Measurements from ENCODE around the gene OCSTAMP.

The OCSTAMP gene

DNA sequence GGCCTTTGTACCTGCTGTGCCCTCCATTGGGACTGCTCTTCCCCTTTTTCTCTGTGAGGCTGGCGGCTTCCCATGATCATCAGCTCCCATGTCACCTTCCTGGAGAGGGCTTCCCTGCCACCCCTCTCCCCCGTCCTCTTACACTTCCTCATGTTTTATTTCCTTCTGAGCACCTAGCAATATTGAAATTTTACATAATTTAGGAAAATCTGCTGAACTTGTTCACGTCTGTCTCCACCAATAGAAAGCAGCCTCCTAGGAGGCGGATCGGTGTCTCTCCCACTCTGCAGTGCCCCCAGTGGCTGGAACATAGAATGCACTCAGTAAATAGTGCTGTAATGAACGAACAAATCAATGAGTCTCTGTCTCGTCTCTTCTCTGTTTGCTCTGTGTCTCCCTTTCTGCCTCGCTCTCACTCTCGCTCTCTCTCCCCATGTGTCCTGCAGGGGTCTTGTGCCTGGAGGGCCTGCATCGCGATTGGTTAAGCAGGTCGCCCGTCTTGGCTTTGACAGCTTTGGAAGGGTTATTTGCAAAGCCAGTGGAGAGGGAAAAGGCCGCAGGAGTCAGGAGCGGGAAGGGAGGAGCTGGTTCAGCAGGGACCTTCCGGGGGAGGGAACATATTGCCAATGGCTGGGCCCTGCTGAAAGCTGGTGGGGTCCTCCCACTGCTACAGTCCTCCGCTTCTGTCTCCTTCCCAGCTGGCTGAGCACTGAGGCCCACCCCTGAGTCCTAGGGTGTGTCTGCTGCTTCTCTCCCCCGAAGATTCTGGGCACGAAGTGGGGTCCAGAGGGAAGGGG, 12.1 kb upstream of the OCSTAMP start:
- peak overlapping the region; percentile 28; the same call in 1 of the 2 replicates for H3K27ac ChIP-seq (ENCODE audit: low read depth, low read length)
- peak overlapping the region; percentile 42 for H3K4me3 ChIP-seq (ENCODE audit: low read depth, low read length)
- H3K4me1 ChIP-seq (ENCODE audit: control insufficient read depth, insufficient read depth, low read length) = peaks cover 21% of the 10 kb centered on the region
- H3K9ac ChIP-seq (ENCODE audit: low read length) = no peak overlapping the region
- H3K27me3 ChIP-seq (ENCODE audit: control insufficient read depth, insufficient read depth, low read length) = no peaks in the 10 kb centered on the region
- no peaks in the 10 kb centered on the region for H3K9me3 ChIP-seq (ENCODE audit: control insufficient read depth, insufficient read depth, low read depth, low read length)
- H3K36me3 ChIP-seq (ENCODE audit: control insufficient read depth, insufficient read depth, low read length) = no peaks in the 10 kb centered on the region

DNA sequence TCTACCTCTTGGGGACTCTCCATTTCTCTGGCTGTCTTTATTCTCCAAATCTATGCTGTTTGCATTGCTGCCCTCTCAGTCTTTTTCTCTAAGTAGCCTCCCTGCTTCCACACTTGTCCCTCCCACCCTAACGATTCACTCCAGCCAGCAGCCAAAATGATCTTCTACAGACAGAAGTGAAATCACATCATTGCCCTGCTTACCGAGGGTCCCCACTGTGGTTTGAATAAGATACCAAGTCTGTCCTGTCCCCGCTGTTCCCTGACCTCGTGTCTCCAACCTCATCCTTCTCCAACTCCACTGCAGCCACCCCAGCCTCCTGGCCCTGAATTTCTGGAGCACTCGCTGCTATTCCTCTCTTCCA, 11.5 kb upstream of the OCSTAMP start:
- peak overlapping the region; percentile 42 for H3K4me3 ChIP-seq (ENCODE audit: low read depth, low read length)
- H3K36me3 ChIP-seq (ENCODE audit: control insufficient read depth, insufficient read depth, low read length) = no peaks in the 10 kb centered on the region
- H3K27ac ChIP-seq (ENCODE audit: low read depth, low read length) = peak overlapping the region; percentile 28; the same call in 1 of the 2 replicates
- peaks cover 23% of the 10 kb centered on the region for H3K4me1 ChIP-seq (ENCODE audit: control insufficient read depth, insufficient read depth, low read length)
- no peaks in the 10 kb centered on the region for H3K9me3 ChIP-seq (ENCODE audit: control insufficient read depth, insufficient read depth, low read depth, low read length)
- H3K9ac ChIP-seq (ENCODE audit: low read length) = no peak overlapping the region
- H3K27me3 ChIP-seq (ENCODE audit: control insufficient read depth, insufficient read depth, low read length) = no peaks in the 10 kb centered on the region

GRCh38 chr20:46559685-46560440, 9.4 kb upstream of the OCSTAMP start:
- H3K27me3 ChIP-seq (ENCODE audit: control insufficient read depth, insufficient read depth, low read length) = no peaks in the 10 kb centered on the region
- no peaks in the 10 kb centered on the region for H3K9me3 ChIP-seq (ENCODE audit: control insufficient read depth, insufficient read depth, low read depth, low read length)
- H3K4me3 ChIP-seq (ENCODE audit: low read depth, low read length) = no peak overlapping the region
- no peak overlapping the region for H3K9ac ChIP-seq (ENCODE audit: low read length)
- no peaks in the 10 kb centered on the region for H3K36me3 ChIP-seq (ENCODE audit: control insufficient read depth, insufficient read depth, low read length)
- no peak overlapping the region for H3K27ac ChIP-seq (ENCODE audit: low read depth, low read length)
- H3K4me1 ChIP-seq (ENCODE audit: control insufficient read depth, insufficient read depth, low read length) = peaks cover 35% of the 10 kb centered on the region

DNA sequence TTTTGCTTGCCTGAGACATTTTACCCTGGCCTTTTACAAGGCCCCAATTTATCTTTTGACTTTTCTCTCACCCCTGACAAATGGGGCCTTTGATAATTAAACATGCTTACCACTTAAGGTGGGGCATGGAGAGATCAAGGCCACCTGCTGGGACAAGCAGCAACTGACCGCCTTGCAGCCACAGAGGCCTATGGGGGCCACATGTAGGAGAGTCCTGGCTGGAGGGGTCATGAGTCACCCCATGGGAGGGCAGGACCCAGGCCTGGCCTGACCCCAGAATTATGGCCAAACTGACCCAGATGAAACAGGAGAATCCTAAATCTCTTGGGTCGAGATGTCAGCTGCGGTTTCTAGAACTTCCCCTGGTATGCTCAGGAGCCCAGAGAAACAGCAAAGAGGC, 8.5 kb upstream of the OCSTAMP start:
- Histone ChIP-seq H3K9ac (ENCODE audit: low read length) (no peak overlapping the region), H3K4me1 (ENCODE audit: control insufficient read depth, insufficient read depth, low read length) (peaks cover 42% of the 10 kb centered on the region), H3K36me3 (ENCODE audit: control insufficient read depth, insufficient read depth, low read length) (no peaks in the 10 kb centered on the region), H3K27ac (ENCODE audit: low read depth, low read length) (no peak overlapping the region), H3K4me3 (ENCODE audit: low read depth, low read length) (no peak overlapping the region), H3K27me3 (ENCODE audit: control insufficient read depth, insufficient read depth, low read length) (no peaks in the 10 kb centered on the region), H3K9me3 (ENCODE audit: control insufficient read depth, insufficient read depth, low read depth, low read length) (no peaks in the 10 kb centered on the region)

- H3K27me3 ChIP-seq (ENCODE audit: control insufficient read depth, insufficient read depth, low read length) = no peaks in the 10 kb centered on the region
- H3K4me3 ChIP-seq (ENCODE audit: low read depth, low read length) = no peak overlapping the region
- no peak overlapping the region for H3K27ac ChIP-seq (ENCODE audit: low read depth, low read length)
- peaks cover 42% of the 10 kb centered on the region for H3K4me1 ChIP-seq (ENCODE audit: control insufficient read depth, insufficient read depth, low read length)
- no peaks in the 10 kb centered on the region for H3K9me3 ChIP-seq (ENCODE audit: control insufficient read depth, insufficient read depth, low read depth, low read length)
- H3K36me3 ChIP-seq (ENCODE audit: control insufficient read depth, insufficient read depth, low read length) = no peaks in the 10 kb centered on the region
- no peak overlapping the region for H3K9ac ChIP-seq (ENCODE audit: low read length)
Measured at GRCh38 chr20:46558511-46558959, 8.1 kb upstream of the OCSTAMP start.

- Histone ChIP-seq H3K27me3 (ENCODE audit: control insufficient read depth, insufficient read depth, low read length) (no peaks in the 10 kb centered on the region), H3K9me3 (ENCODE audit: control insufficient read depth, insufficient read depth, low read depth, low read length) (no peaks in the 10 kb centered on the region), H3K27ac (ENCODE audit: low read depth, low read length) (no peak overlapping the region), H3K4me1 (ENCODE audit: control insufficient read depth, insufficient read depth, low read length) (peaks cover 45% of the 10 kb centered on the region), H3K4me3 (ENCODE audit: low read depth, low read length) (no peak overlapping the region), H3K36me3 (ENCODE audit: control insufficient read depth, insufficient read depth, low read length) (no peaks in the 10 kb centered on the region), H3K9ac (ENCODE audit: low read length) (no peak overlapping the region)
Measured at GRCh38 chr20:46557231-46557956, 6.9 kb upstream of the OCSTAMP start.

- H3K27me3 ChIP-seq (ENCODE audit: control insufficient read depth, insufficient read depth, low read length) = no peaks in the 10 kb centered on the region
- no peaks in the 10 kb centered on the region for H3K9me3 ChIP-seq (ENCODE audit: control insufficient read depth, insufficient read depth, low read depth, low read length)
- H3K36me3 ChIP-seq (ENCODE audit: control insufficient read depth, insufficient read depth, low read length) = no peaks in the 10 kb centered on the region
- no peak overlapping the region for H3K4me3 ChIP-seq (ENCODE audit: low read depth, low read length)
- no peak overlapping the region for H3K9ac ChIP-seq (ENCODE audit: low read length)
- no peak overlapping the region for H3K27ac ChIP-seq (ENCODE audit: low read depth, low read length)
- peaks cover 49% of the 10 kb centered on the region for H3K4me1 ChIP-seq (ENCODE audit: control insufficient read depth, insufficient read depth, low read length)
Measured at GRCh38 chr20:46555370-46555956, 5.0 kb upstream of the OCSTAMP start.

DNA sequence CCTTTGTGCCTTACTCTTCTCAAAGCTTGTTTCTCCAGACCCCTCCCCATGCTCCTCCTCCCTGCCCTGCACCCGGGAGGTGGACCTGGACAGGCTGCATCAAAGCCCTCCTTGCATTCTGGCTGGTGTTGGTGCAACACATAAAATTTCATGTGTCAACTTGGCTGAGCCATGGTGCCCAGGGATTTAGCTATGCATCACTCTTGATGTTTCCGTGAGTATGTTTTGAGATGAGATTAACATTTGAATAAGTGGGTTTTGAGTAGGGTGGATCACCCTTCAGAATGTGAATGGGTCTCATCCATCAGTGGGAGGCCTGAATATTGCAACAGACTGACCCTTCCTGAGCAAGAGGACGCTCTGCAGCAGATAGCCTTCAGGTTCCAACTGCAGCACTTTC, 4.4 kb upstream of the OCSTAMP start:
- no peak overlapping the region for H3K9ac ChIP-seq (ENCODE audit: low read length)
- H3K36me3 ChIP-seq (ENCODE audit: control insufficient read depth, insufficient read depth, low read length) = no peaks in the 10 kb centered on the region
- no peaks in the 10 kb centered on the region for H3K27me3 ChIP-seq (ENCODE audit: control insufficient read depth, insufficient read depth, low read length)
- H3K4me3 ChIP-seq (ENCODE audit: low read depth, low read length) = no peak overlapping the region
- peaks cover 52% of the 10 kb centered on the region for H3K4me1 ChIP-seq (ENCODE audit: control insufficient read depth, insufficient read depth, low read length)
- H3K9me3 ChIP-seq (ENCODE audit: control insufficient read depth, insufficient read depth, low read depth, low read length) = no peaks in the 10 kb centered on the region
- H3K27ac ChIP-seq (ENCODE audit: low read depth, low read length) = no peak overlapping the region

GRCh38 chr20:46553926-46554325, 3.5 kb upstream of the OCSTAMP start:
- no peaks in the 10 kb centered on the region for H3K27me3 ChIP-seq (ENCODE audit: control insufficient read depth, insufficient read depth, low read length)
- H3K9me3 ChIP-seq (ENCODE audit: control insufficient read depth, insufficient read depth, low read depth, low read length) = no peaks in the 10 kb centered on the region
- H3K4me1 ChIP-seq (ENCODE audit: control insufficient read depth, insufficient read depth, low read length) = peaks cover 51% of the 10 kb centered on the region
- H3K9ac ChIP-seq (ENCODE audit: low read length) = no peak overlapping the region
- no peak overlapping the region for H3K4me3 ChIP-seq (ENCODE audit: low read depth, low read length)
- H3K27ac ChIP-seq (ENCODE audit: low read depth, low read length) = no peak overlapping the region
- H3K36me3 ChIP-seq (ENCODE audit: control insufficient read depth, insufficient read depth, low read length) = no peaks in the 10 kb centered on the region

DNA sequence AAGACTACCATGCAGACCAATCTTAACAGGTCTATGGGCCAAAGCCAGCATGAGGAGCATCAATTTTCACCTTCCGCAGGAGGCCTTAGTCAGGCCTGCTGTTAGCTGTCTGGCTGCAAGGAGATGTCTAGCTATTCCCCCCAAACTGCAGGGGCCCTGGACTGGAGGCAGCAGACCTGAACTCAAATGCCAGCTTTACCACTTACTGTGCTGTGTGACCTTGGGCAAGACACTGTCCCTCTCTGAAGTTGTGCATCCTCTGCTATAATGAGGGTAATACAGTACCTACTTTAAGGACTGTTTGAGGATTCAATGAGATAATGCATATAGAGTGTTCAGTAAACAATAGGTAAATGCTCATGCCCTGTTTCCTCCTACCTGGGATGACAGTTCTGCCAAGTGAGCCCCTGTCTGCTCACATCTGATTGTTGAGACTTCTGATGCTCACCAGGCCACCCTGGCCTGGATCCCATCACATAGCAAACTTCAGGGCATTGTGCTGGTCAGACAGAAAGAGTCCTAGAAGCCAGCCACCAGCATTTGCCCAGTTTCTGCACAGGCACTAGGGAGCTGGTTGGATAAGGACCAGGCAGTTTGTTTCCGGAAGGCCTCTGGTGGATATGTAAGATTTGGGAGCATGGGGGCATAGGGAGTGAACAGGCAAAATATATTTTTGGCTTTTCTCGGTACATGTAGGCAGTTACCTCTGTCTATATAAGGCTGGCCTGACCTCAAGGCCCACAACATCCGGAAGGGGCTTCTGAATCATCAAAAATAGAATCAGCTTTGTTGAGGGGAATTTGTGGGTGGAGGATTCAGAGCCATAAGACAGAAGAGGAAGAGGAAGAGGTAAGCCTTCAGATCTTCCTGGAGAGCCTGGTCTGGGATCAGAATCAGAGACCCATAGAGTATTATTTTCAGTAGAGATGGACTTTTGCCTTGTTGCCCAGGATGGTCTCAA, 2.3 kb upstream of the OCSTAMP start:
- Histone ChIP-seq H3K27ac (ENCODE audit: low read depth, low read length) (peak overlapping the region; percentile 72; the same call in 1 of the 2 replicates), H3K4me3 (ENCODE audit: low read depth, low read length) (no peak overlapping the region), H3K36me3 (ENCODE audit: control insufficient read depth, insufficient read depth, low read length) (no peaks in the 10 kb centered on the region), H3K4me1 (ENCODE audit: control insufficient read depth, insufficient read depth, low read length) (peaks cover 48% of the 10 kb centered on the region), H3K9me3 (ENCODE audit: control insufficient read depth, insufficient read depth, low read depth, low read length) (no peaks in the 10 kb centered on the region), H3K9ac (ENCODE audit: low read length) (no peak overlapping the region), H3K27me3 (ENCODE audit: control insufficient read depth, insufficient read depth, low read length) (no peaks in the 10 kb centered on the region)

Data from HUES6 (cell line).